Purkinje cell (primary cell): Measurements from ENCODE around the gene SPRR2D. TPM values are rescaled to one million over a fixed set of nuclear protein-coding genes. Genes with fewer than 3 reads are reported as not detected.

Experiments used
- polyA plus RNA-seq: library from polyadenylated mRNA; unstranded; fragments of >200 nt; fragmentation: Nextera tagmentation; gene quantifications from 2 replicates; pipeline ENCODE4 v1.2.1, GENCODE V29; 2014

The SPRR2D gene
- polyA plus RNA-seq, result not detected in 2 replicates

DNA sequence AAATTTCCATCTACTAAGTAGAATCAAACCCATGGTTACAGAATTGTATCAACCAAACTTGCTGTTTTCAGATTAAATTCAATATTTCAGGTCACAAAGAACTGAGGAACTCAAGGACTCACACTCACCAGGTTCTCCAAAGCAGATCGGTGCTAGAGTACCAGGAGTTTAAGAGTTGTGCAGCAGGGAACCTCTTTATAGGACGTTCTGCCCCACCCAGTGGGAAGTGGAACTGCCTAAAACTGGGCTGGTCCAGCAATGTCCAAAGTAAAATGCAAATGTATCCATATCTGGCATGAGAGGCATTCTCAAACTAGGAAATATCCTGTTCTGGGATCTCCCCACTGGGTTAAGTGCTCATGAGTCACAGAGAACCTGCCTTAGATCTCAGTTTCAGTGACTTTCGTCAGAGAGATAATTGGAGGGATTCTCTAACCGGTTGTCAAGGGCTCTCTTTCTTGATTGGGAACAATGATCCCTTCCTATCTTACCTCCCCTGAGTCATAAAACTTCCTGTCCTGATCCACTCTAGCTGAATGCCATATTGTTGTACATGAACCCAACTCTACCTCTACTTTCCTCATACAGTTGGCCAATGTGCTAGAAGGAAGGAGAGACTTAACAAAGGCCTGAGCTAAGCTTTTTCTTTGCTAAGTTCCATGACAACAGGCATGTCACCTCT, at the start of gene SPRR2D:
Gene SPRR2D, minus strand, starts transcription at position 171 of the 682 bp plus-strand sequence. CDS start 774 bp downstream, outside the sequence.

DNA sequence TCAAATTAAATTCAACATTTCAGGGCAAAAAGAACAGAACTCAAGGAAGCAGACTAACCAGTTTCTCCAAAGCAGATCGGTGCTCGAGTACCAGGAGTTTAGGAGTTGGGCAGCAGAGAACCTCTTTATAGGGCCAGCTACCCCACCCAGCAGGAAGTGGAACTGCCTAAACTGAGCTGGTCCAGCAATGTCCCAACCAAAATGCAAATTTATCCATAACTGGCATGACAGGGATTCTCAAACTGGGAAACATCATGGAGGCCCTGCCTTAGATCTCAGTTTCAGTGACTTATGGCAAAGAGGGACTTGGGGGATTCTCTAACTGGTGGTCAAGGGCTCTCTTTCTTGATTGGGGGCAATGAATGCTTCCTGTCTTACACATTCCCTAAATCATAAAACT, 30.6 kb upstream of the SPRR2D start, which contains the start of gene SPRR2B:
Gene SPRR2B, minus strand, starts transcription at position 101 of the 400 bp plus-strand sequence. CDS start 772 bp downstream, outside the sequence.

DNA sequence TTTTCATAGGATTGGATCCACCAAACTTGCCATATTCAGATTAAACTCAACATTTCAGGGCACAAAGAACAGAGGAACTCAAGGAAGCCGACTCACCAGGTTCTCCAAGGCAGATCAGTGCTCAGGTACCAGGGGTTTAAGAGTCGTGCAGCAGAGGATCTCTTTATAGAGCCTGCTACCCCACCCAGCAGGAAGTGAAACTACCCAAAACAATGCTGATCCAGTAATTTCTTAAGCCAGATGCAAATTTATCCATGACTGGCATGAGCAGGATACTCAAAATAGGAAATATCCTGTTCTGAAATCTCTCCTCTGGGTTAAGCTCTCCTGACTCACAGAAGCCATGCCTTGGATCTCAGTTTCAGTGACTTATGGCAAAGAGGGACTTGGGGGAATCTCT, 16.5 kb upstream of the SPRR2D start, which contains the start of gene SPRR2A:
Gene SPRR2A, minus strand, starts transcription at position 138 of the 400 bp plus-strand sequence. CDS start 777 bp downstream, outside the sequence.

DNA sequence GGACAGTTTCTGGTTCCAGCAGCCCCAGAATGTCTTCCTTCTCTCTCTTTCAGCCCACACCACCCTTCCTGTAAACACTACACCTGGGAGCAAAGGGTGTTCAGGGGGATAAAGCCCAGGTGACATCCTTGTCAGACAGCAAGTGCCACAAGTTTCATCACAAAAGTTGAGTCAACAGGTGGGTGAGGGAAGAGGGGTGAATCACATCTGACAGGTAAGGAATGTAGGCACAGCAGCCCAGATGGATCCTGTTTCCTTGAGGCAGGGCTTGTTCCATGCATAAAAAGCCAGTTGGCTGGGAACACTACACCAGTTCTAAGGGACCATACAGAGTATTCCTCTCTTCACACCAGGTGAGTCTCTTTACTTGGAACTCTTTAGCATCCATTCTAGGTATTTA, 10.0 kb downstream of the SPRR2D start, which contains the start of gene SPRR1B:
Gene SPRR1B, plus strand, starts transcription at position 309 of the 400 bp plus-strand sequence. CDS start 1,143 bp downstream, outside the sequence.

DNA sequence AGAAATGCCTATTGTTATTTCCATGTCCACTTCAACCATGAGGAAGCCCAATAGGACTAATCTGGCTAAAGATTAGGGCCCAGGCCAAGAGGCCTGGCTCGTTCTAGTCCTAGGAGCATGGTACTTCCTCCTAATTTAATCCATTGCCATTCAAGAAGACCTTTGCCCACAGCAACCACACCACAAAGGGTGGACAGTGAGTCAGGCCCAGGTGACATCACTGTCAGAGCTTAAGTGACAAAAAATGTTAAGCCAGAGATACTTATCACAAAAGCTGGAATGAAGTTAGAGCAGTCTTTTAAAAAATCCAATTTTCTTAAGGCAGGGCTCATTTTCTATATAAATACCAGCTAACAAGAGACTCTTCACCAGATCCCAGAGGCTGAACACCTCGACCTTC, 39.5 kb downstream of the SPRR2D start, which contains the start of gene SPRR3:
Gene SPRR3, plus strand, starts transcription at position 368 of the 400 bp plus-strand sequence. CDS start 1,272 bp downstream, outside the sequence.

Other genes starting within 250 kb of the SPRR2D start
- not detected in 2 replicates for gene LCE1D, start 244.4 kb downstream of the SPRR2D start, polyA plus RNA-seq
- not detected in 2 replicates for gene LCE1C, start 234.5 kb downstream of the SPRR2D start, polyA plus RNA-seq
- gene LCE1B, start 229.1 kb downstream of the SPRR2D start, polyA plus RNA-seq, result not detected in 2 replicates
- not detected in 2 replicates for gene LCE1A, start 213.6 kb downstream of the SPRR2D start, polyA plus RNA-seq
- not detected in 2 replicates for gene LCE6A, start 198.3 kb downstream of the SPRR2D start, polyA plus RNA-seq
- not detected in 2 replicates for gene LCE7A, start 181.1 kb downstream of the SPRR2D start, polyA plus RNA-seq
- gene SMCP, start 162.8 kb downstream of the SPRR2D start, polyA plus RNA-seq, result not detected in 2 replicates
- not detected in 2 replicates for gene IVL, start 132.6 kb downstream of the SPRR2D start, polyA plus RNA-seq
- gene SPRR5, start 93.9 kb downstream of the SPRR2D start, polyA plus RNA-seq, result not detected in 2 replicates
- not detected in 2 replicates for gene SPRR4, start 70.5 kb downstream of the SPRR2D start, polyA plus RNA-seq
- gene SPRR1A, start 57.0 kb downstream of the SPRR2D start, polyA plus RNA-seq, result 1.3 TPM in 1 of 2 replicates, not detected in the other
- not detected in 2 replicates for gene SPRR3, start 39.4 kb downstream of the SPRR2D start, polyA plus RNA-seq
- gene SPRR1B, start 9.9 kb downstream of the SPRR2D start, polyA plus RNA-seq, result not detected in 2 replicates
- not detected in 2 replicates for gene SPRR2A, start 16.4 kb upstream of the SPRR2D start, polyA plus RNA-seq
- gene SPRR2B, start 30.5 kb upstream of the SPRR2D start, polyA plus RNA-seq, result not detected in 2 replicates
- gene SPRR2E, start 53.4 kb upstream of the SPRR2D start, polyA plus RNA-seq, result not detected in 2 replicates
- gene SPRR2F, start 72.4 kb upstream of the SPRR2D start, polyA plus RNA-seq, result not detected in 2 replicates
- not detected in 2 replicates for gene SPRR2G, start 109.8 kb upstream of the SPRR2D start, polyA plus RNA-seq
- gene LELP1, start 162.3 kb upstream of the SPRR2D start, polyA plus RNA-seq, result not detected in 2 replicates
- gene PRR9, start 176.5 kb upstream of the SPRR2D start, polyA plus RNA-seq, result not detected in 2 replicates
- gene LORICRIN, start 218.6 kb upstream of the SPRR2D start, polyA plus RNA-seq, result not detected in 2 replicates